CD4-positive, alpha-beta T cell treated with Interleukin-10 for 1 hour (primary cell): ENCODE results near the gene ZP2.
"Not testable (repeated sequence)": the region's sequence is repeated elsewhere in the genome, so short reads cannot be mapped to it uniquely, and the experiment has no call there.

ENCODE experiments used
- DNase-seq: peaks from one replicate; pipeline ENCODE4 v3.0.0-alpha.2; 2020

ZP2 gene

DNA sequence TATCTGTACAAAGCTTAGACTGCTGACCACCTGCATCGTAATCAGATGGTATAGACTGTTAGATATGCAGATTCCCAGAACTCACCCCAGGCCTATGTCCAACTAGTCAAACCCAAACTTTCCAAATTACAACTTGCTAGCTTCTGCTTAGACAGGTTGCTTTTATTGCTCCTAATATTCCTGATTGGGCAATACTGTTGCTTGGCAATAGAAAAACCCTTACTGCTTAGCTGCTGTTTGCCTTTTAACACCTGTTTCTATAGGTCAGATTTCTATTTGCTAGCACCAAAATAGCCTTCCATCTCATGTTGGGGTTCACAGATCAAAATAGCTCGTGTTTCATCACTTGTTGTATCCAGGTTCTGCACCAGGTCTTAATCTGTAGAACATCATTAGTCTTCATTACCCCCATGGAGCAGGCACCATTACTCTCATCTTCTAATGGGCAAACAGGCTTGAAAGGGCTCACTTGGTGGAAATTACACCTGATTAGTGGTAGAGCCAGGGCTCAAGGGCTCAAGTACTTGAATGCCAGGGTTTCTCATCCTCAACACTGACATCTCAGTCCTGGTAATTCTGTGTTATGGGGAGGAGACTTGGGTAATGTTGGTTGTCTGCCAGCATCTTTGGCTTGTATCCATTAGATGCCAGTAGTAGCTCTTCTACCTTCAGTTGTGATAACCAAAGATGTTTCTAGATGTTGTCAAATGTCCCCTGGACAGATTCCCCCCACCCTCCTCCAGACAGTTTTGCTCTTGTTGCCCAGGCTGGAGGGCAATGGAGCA, 2.7 kb downstream of the ZP2 start:
- no peak for DNase-seq

GRCh38 chr16:21206550-21206949, 4.8 kb downstream of the ZP2 start:
- no peak for DNase-seq

DNA sequence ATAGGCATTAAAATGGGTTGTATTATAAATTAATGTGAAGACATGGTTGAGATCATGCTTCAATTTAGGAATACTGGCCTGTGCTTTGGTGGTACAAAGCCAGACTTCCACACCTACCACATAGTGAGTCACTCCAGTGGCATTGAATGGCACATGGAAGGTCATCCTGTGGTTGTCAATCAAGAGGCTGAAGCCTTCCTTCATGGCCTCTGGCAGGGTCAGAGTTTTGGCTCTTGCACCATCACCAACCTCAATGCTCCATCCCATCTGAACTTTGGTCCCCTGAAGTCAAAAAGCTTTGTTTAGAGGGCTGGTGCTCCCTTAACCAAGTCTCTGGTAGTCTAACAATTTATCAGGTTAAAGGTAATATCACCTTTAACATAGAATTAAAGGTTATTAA, 6.1 kb downstream of the ZP2 start:
- no peak for DNase-seq

DNA sequence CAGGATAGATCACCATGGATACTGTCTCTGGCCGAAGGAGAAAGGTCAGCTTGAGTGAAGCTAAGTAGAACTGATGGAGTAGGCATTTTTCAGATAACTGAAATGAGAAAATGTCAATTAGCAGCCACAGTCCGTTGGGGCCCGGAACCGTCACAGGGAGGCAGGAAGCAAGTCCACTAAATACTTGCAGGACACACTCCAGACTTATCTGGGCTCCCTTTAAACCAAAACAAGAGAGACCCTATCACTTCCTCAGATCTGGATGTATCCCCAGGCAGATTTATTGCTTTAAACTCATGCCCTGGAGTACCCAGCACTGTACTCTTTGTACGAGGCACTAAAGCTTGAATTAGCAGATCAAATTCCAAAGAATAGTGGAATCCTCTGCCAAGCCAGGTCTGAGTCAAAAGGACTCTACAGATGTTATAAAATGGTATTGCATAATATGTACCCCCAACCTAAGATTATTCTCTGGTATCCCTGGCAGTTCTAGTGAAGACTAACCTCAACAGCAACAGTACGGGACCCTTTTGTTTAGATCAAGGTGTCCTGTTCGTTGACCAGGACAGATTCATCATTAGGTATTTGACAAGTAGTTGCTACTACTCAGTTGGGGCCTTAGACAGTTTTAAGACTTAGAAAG, 8.1 kb downstream of the ZP2 start:
- DNase-seq, result no peak

DNA sequence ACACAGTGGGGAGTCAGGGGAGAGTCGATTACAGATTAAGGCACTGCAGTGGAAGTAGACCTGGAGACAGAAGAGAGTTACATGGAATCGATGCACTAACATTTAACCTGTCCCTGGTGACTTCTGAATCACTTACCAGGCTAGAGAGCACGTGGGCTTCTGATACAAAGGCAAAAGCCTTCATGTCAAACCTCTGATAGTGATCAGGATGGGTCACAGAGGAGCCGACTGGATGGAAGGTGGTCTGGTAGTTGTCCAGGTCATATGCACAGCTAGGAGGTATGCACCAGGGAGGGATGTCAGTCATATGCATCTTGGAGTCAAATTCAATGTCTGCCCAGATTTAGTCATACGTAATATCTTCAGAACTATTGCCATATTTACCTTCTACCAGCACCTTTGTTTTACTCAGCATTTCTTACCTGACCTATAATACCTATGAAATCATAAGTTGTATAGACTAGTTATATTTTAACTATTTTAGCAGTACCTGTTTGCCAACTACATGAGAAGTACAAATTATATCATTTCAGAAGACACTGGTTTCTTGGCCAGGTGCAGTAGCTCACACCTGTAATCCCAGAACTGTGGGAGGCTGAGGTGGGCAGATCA, 11.7 kb downstream of the ZP2 start:
- DNase-seq, result no peak

GRCh38 chr16:21197621-21198020, 13.8 kb downstream of the ZP2 start:
- no peak for DNase-seq

- DNase-seq, result no peak
Measured at GRCh38 chr16:21197112-21197511, 14.3 kb downstream of the ZP2 start.

GRCh38 chr16:21195330-21195729, 16.0 kb downstream of the ZP2 start:
- not testable (repeated sequence) for DNase-seq

- no peak for DNase-seq
Measured at GRCh38 chr16:21194771-21195301, 16.5 kb downstream of the ZP2 start.

- DNase-seq, result no peak
Measured at GRCh38 chr16:21192991-21193390, 18.4 kb downstream of the ZP2 start.

DNA sequence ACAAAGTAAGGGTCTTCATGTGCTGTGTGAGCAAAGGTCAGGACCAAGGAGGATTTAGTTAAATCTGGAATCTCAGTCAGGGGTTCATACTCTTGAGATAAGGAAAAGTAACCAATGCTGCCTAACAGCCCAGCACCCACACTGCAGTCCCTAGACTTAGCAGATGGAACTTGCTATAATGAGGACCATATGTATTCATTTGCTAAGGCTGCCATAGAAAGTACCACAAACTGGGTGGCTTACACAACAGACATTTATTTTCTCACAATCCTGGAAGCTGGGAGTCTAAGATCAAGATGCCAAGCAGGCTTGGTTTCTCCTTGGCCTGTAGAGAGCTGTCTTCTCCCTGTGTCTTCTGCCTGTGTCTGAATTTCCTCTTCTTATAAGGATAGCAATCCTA, 20.8 kb downstream of the ZP2 start:
- no peak for DNase-seq

GRCh38 chr16:21190013-21190412, 21.4 kb downstream of the ZP2 start:
- DNase-seq, result no peak

- no peak for DNase-seq
Measured at GRCh38 chr16:21189311-21189710, 22.1 kb downstream of the ZP2 start.

DNA sequence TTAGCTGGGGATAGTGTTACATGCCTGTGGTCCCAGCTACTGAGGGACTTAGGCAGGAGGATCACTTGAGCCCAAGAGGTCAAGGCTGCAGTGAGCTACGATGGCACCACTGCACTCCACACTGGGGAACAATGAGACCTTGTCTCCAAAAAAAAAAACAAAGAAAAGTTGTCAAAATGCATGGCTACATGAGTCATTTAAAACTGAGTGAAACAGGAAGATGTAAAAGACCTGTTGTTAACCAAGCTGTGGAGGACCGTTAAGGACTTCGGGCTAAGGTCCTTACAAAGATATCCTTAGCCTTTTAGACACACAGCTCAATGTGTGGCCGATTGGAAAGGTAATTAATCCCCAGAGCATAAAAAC, 25.1 kb downstream of the ZP2 start:
- no peak for DNase-seq

DNA sequence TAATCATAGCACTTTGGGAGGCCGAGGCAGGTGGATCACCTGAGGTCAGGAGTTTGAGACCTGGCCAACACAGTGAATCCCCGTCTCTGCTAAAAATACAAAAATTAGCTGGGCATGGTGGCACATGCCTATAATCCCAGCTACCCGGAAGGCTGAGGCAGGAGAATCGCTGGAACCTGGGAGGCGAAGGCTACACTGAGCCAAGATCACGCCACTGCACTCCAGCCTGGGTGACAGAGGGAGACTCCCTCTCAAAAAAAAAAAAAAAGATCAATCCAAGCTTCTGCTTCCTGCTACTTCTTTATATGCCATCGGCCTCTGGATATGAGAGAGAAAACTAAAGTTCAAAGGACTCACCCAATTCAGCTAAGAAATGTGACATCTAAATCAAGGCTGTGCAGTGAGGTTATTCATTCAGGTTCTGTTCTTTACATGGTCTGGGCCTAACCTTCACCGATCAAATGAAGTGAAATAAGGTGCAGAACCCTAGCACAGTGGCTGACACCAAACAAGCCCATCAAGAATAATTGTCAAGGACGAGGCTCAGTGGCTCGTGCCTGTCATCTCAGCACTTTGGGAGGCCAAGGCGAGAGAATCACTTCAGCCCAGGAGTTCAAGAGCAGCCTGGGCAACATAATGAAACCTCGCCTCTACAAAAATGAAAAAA, 25.6 kb downstream of the ZP2 start:
- no peak for DNase-seq

DNA sequence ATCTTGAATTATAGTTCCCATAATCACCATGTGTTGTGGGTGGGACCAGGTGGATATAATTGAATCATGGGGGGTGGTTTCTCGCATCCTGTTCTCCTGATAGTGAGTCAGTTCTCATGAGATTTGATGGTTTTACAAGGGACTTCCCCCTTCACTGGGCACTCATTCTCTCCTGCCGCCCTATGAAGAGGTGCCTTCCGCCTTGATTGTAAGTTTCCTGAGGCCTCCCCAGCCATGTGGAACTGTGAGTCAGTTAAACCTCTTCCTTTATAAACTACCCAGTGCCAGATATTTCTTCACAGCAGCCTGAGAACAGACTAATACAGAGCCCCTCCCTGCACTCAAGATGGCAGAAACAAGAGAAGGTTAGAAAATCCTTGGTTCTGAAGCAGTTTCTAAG, 26.5 kb downstream of the ZP2 start:
- DNase-seq, result no peak

- DNase-seq, result no peak
Measured at GRCh38 chr16:21183995-21184394, 27.4 kb downstream of the ZP2 start.

GRCh38 chr16:21179983-21180365, 31.4 kb downstream of the ZP2 start:
- no peak for DNase-seq

- no peak for DNase-seq
Measured at GRCh38 chr16:21179126-21179982, 32.0 kb downstream of the ZP2 start.

DNA sequence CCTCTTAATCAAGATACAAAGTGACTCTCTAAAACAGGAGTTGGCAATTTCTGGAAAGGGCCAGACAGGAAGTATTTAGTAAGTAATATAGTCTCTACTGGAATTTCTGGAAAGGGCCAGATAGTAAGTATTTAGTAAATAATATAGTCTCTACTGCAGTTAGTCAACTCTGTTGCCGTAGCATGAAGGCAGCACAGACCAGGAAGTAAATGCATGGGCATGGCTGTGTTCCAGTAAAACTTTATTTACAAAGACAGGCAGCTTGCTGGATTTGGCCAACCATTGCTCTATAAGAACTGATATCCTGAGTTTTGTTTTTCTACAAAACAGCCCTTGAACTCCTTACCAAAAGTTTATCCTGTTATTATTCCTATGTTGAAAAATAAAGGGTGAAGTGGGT, 36.0 kb downstream of the ZP2 start:
- DNase-seq, result no peak

DNA sequence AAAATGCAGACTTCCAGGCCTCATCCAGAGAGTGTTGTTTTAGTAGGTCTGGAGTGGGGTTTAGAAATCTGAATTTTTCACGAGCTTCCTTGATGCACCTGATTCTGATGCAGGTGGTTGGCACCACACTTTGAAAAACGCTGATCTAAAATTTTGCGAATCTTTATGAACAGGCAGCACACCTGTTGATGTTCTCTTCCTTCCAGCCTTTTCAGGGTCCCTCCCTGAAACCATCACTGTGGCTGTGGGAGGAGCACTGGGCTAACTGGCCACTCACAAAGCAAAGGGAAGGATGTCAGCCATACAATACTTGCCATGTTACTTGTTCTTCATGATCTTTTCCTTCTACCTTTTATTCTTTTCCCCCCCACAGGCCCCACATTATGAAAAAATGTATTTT, 38.7 kb downstream of the ZP2 start:
- no peak for DNase-seq

GRCh38 chr16:21170116-21170515, 41.3 kb downstream of the ZP2 start:
- DNase-seq, result not testable (repeated sequence)
